ENCODE measurements around the gene GALK2. TPM values are rescaled to one million over a fixed set of nuclear protein-coding genes. Genes with fewer than 3 reads are reported as not detected.

Gene GALK2
- total and polyA plus RNA-seq, 2 of the 8 experiments (the other 6 are each of a cell fraction or from before 2014, with no cell fraction given), result 8.7 to 16.1 TPM

DNA sequence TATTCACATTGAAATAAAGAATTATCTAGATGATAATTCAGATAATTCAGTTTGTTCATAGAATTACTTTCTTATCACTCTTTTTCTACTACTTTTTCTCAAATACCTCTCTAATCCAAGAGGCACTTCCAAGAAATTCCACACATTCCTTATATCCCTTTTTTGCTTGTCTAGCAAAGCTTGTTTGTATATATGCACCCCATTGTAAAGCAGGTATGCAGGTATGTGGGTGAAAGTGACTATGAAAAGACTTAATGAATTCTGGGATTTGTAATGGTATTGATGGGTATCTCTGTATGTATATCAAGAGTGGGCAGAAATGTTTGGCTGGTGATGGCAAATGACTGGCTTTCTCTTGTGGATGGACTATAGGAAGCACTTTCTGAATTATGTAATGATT lies 158.9 kb downstream of the GALK2 start (continued):
- TF ChIP-seq BCL11A (IDR thresholded peaks at IDR 0.05; ENCODE audit: low read depth in 2 of 2, low read length in 2 of 2), result peak in 1 of 2 experiments; percentile 74
- TF ChIP-seq, protein P1, sequence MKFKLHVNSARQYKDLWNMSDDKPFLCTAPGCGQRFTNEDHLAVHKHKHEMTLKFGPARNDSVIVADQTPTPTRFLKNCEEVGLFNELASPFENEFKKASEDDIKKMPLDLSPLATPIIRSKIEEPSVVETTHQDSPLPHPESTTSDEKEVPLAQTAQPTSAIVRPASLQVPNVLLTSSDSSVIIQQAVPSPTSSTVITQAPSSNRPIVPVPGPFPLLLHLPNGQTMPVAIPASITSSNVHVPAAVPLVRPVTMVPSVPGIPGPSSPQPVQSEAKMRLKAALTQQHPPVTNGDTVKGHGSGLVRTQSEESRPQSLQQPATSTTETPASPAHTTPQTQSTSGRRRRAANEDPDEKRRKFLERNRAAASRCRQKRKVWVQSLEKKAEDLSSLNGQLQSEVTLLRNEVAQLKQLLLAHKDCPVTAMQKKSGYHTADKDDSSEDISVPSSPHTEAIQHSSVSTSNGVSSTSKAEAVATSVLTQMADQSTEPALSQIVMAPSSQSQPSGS (IDR thresholded peaks at IDR 0.05; ENCODE audit: low read length), result peak; percentile 78; the same call in 1 of the 2 replicates
- peak in 1 of 2 experiments; percentile 61; a peak in 1 of 3 replicates for TF ChIP-seq EP300 (IDR thresholded peaks at IDR 0.05; ENCODE audit: borderline replicate concordance in 1 of 2, low read depth in 2 of 2, low read length in 2 of 2)
- no peak for TF ChIP-seq BRCA1 (IDR thresholded peaks at IDR 0.05; ENCODE audit: low read depth, low read length)
- peak; percentile 81 for TF ChIP-seq NANOG (IDR thresholded peaks at IDR 0.05; ENCODE audit: insufficient read depth, low read depth, low read length, poor library complexity, severe bottlenecking)
- no peak for TF ChIP-seq TBP (IDR thresholded peaks at IDR 0.05; ENCODE audit: low read depth, low read length)
- TF ChIP-seq, protein P2, sequence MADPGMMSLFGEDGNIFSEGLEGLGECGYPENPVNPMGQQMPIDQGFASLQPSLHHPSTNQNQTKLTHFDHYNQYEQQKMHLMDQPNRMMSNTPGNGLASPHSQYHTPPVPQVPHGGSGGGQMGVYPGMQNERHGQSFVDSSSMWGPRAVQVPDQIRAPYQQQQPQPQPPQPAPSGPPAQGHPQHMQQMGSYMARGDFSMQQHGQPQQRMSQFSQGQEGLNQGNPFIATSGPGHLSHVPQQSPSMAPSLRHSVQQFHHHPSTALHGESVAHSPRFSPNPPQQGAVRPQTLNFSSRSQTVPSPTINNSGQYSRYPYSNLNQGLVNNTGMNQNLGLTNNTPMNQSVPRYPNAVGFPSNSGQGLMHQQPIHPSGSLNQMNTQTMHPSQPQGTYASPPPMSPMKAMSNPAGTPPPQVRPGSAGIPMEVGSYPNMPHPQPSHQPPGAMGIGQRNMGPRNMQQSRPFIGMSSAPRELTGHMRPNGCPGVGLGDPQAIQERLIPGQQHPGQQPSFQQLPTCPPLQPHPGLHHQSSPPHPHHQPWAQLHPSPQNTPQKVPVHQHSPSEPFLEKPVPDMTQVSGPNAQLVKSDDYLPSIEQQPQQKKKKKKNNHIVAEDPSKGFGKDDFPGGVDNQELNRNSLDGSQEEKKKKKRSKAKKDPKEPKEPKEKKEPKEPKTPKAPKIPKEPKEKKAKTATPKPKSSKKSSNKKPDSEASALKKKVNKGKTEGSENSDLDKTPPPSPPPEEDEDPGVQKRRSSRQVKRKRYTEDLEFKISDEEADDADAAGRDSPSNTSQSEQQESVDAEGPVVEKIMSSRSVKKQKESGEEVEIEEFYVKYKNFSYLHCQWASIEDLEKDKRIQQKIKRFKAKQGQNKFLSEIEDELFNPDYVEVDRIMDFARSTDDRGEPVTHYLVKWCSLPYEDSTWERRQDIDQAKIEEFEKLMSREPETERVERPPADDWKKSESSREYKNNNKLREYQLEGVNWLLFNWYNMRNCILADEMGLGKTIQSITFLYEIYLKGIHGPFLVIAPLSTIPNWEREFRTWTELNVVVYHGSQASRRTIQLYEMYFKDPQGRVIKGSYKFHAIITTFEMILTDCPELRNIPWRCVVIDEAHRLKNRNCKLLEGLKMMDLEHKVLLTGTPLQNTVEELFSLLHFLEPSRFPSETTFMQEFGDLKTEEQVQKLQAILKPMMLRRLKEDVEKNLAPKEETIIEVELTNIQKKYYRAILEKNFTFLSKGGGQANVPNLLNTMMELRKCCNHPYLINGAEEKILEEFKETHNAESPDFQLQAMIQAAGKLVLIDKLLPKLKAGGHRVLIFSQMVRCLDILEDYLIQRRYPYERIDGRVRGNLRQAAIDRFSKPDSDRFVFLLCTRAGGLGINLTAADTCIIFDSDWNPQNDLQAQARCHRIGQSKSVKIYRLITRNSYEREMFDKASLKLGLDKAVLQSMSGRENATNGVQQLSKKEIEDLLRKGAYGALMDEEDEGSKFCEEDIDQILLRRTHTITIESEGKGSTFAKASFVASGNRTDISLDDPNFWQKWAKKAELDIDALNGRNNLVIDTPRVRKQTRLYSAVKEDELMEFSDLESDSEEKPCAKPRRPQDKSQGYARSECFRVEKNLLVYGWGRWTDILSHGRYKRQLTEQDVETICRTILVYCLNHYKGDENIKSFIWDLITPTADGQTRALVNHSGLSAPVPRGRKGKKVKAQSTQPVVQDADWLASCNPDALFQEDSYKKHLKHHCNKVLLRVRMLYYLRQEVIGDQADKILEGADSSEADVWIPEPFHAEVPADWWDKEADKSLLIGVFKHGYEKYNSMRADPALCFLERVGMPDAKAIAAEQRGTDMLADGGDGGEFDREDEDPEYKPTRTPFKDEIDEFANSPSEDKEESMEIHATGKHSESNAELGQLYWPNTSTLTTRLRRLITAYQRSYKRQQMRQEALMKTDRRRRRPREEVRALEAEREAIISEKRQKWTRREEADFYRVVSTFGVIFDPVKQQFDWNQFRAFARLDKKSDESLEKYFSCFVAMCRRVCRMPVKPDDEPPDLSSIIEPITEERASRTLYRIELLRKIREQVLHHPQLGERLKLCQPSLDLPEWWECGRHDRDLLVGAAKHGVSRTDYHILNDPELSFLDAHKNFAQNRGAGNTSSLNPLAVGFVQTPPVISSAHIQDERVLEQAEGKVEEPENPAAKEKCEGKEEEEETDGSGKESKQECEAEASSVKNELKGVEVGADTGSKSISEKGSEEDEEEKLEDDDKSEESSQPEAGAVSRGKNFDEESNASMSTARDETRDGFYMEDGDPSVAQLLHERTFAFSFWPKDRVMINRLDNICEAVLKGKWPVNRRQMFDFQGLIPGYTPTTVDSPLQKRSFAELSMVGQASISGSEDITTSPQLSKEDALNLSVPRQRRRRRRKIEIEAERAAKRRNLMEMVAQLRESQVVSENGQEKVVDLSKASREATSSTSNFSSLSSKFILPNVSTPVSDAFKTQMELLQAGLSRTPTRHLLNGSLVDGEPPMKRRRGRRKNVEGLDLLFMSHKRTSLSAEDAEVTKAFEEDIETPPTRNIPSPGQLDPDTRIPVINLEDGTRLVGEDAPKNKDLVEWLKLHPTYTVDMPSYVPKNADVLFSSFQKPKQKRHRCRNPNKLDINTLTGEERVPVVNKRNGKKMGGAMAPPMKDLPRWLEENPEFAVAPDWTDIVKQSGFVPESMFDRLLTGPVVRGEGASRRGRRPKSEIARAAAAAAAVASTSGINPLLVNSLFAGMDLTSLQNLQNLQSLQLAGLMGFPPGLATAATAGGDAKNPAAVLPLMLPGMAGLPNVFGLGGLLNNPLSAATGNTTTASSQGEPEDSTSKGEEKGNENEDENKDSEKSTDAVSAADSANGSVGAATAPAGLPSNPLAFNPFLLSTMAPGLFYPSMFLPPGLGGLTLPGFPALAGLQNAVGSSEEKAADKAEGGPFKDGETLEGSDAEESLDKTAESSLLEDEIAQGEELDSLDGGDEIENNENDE (IDR thresholded peaks at IDR 0.05; ENCODE audit: insufficient replicate concordance, low read length), result peak; percentile 84
- peak; percentile 99 for TF ChIP-seq TEAD4 (IDR thresholded peaks at IDR 0.05; ENCODE audit: low read depth, low read length)

Data from H1 (cell line).